ENCODE data around the gene BCAS3. TPM values are rescaled to one million over a fixed set of nuclear protein-coding genes. Genes with fewer than 3 reads are reported as not detected.

Gene BCAS3
- total and polyA plus RNA-seq, 4 donors: 5.8 to 24.6 (median 10.1) TPM

- Histone ChIP-seq H3K27me3 (ENCODE audit: control insufficient read depth in 4 of 4, insufficient read depth in 4 of 4, low read length in 3 of 4) (no peaks in the 10 kb centered on the region), H3K9ac (ENCODE audit: low read depth in 1 of 2, low read length in 2 of 2) (no peak overlapping the region), H3K4me1 (ENCODE audit: control insufficient read depth in 4 of 4, insufficient read depth in 4 of 4, low read length in 3 of 4) (no peaks in the 10 kb centered on the region), H3K4me3 (ENCODE audit: low read depth in 1 of 3, low read length in 3 of 3) (no peak overlapping the region), H3K9me3 (ENCODE audit: control insufficient read depth in 4 of 4, low read length in 3 of 4) (no peaks in the 10 kb centered on the region), H3K27ac (ENCODE audit: low read depth in 1 of 2, low read length in 2 of 2) (no peak overlapping the region), H3K36me3 (ENCODE audit: control insufficient read depth in 4 of 4, insufficient read depth in 3 of 4, low read depth in 1 of 4, low read length in 3 of 4) (peaks cover 0 to 8% (median 5%) of the 10 kb centered on the region in 4 donors)
- no peak for TF ChIP-seq HNF4G (IDR thresholded peaks at IDR 0.05)
- no peak for TF ChIP-seq GABPA (IDR thresholded peaks at IDR 0.05 in 1 of 2, conservative IDR thresholded peaks at IDR 0.05 in 1 of 2)
- no peak for TF ChIP-seq REST (IDR thresholded peaks at IDR 0.05)
- TF ChIP-seq SP1 (IDR thresholded peaks at IDR 0.05): no peak
- no peak for TF ChIP-seq HNF4A (conservative IDR thresholded peaks at IDR 0.05)
- no peak for TF ChIP-seq NR2F2 (IDR thresholded peaks at IDR 0.05)
- TF ChIP-seq CTCF (IDR thresholded peaks at IDR 0.05; ENCODE audit: low read depth, low read length, missing input control): no peak
- TF ChIP-seq RXRA (IDR thresholded peaks at IDR 0.05): no peak
- no peak for TF ChIP-seq EGR1 (IDR thresholded peaks at IDR 0.05; ENCODE audit: low read depth in 2 of 2)
- TF ChIP-seq MAX (IDR thresholded peaks at IDR 0.05): no peak
- TF ChIP-seq YY1 (IDR thresholded peaks at IDR 0.05): no peak
- TF ChIP-seq ATF3 (IDR thresholded peaks at IDR 0.05): no peak
- no peak for TF ChIP-seq FOXA2 (IDR thresholded peaks at IDR 0.05)
- no peak for TF ChIP-seq JUND (IDR thresholded peaks at IDR 0.05)
- TF ChIP-seq TAF1 (conservative IDR thresholded peaks at IDR 0.05): no peak
- WGBS: 91% methylated on average over 2 of the region's 2 CpGs
- DNase-seq (ENCODE audit: low spot score): no peak
Measured at GRCh38 chr17:60712675-60713074, 35.0 kb downstream of the BCAS3 start.

GRCh38 chr17:60713608-60714007 is 36.0 kb downstream of the BCAS3 start:
- WGBS: over 99% methylated on average over 2 of the region's 2 CpGs
- H3K9me3 ChIP-seq (ENCODE audit: control insufficient read depth in 4 of 4, low read length in 3 of 4): no peaks in the 10 kb centered on the region
- TF ChIP-seq YY1 (IDR thresholded peaks at IDR 0.05) (no peak), SP1 (IDR thresholded peaks at IDR 0.05) (no peak), MAX (IDR thresholded peaks at IDR 0.05) (no peak), RAD21 (IDR thresholded peaks at IDR 0.05) (no peak), FOXA1 (IDR thresholded peaks at IDR 0.05) (no peak), REST (IDR thresholded peaks at IDR 0.05) (no peak), ZBTB33 (IDR thresholded peaks at IDR 0.05) (no peak), HNF4G (IDR thresholded peaks at IDR 0.05) (no peak), ATF3 (IDR thresholded peaks at IDR 0.05) (no peak), TAF1 (conservative IDR thresholded peaks at IDR 0.05) (no peak), RXRA (IDR thresholded peaks at IDR 0.05) (no peak)

More at GRCh38 chr17:60713608-60714007, 36.0 kb downstream of the BCAS3 start:
- no peak for DNase-seq (ENCODE audit: low spot score)
- Histone ChIP-seq H3K27me3 (ENCODE audit: control insufficient read depth in 4 of 4, insufficient read depth in 4 of 4, low read length in 3 of 4) (no peaks in the 10 kb centered on the region), H3K36me3 (ENCODE audit: control insufficient read depth in 4 of 4, insufficient read depth in 3 of 4, low read depth in 1 of 4, low read length in 3 of 4) (peaks cover 0 to 8% (median 5%) of the 10 kb centered on the region in 4 donors), H3K4me1 (ENCODE audit: control insufficient read depth in 4 of 4, insufficient read depth in 4 of 4, low read length in 3 of 4) (no peaks in the 10 kb centered on the region), H3K4me3 (ENCODE audit: low read depth in 1 of 3, low read length in 3 of 3) (no peak overlapping the region), H3K9ac (ENCODE audit: low read depth in 1 of 2, low read length in 2 of 2) (no peak overlapping the region), H3K27ac (ENCODE audit: low read depth in 1 of 2, low read length in 2 of 2) (no peak overlapping the region)
